Mammary epithelial cell (primary cell): ENCODE data around the gene CYP2W1.

Source experiments
- CTCF ChIP-seq, 2 donors: IDR thresholded peaks in 1 of 2; conservative IDR thresholded peaks in 1 of 2; 2 replicates each; pipeline ENCODE4 v1.5.1; 2011 to 2012; ENCODE audit warnings: inconsistent platforms in 2 of 2, low read length in 2 of 2, mild to moderate bottlenecking in 2 of 2, control low read depth in 1 of 2, low read depth in 1 of 2; ENCODE audit not compliant: insufficient read depth in 1 of 2; ENCODE audit errors: extremely low read depth in 1 of 2
- EZH2 ChIP-seq: IDR thresholded peaks from 2 replicates; pipeline ENCODE4 v1.6.1; 2012; ENCODE audit warnings: low read length, inconsistent platforms, borderline replicate concordance

DNA sequence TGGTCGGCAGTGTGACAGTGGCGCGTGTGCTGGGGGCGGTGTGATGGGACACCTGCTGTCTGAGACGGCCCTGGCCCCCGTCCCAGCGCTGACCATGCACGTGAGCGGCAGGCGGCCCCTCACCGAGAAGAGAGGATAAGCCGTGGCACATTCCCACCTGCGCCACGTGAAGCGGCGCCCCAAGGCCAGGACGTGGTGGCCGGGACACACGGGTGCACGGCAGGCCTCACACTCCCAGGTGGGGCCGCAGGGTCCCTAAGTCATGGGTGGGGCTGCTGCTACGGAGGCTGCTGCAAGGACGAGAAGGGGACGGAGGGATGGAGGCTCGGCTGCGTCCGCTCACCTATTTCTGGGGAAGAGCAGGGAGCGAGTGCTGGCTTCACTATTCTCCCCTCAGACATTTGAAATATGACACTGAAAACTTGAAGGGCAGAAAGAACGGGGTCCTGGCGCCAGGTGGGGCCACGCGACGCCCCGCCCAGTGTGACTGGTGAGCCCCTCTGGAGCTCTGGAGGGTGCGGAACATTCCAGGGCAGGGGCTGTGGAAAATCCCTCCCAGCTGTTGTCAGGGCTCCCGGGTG, 7.5 kb downstream of the CYP2W1 start:
- TF ChIP-seq CTCF (conservative IDR thresholded peaks at IDR 0.05 in 1 of 2, IDR thresholded peaks at IDR 0.05 in 1 of 2; ENCODE audit: extremely low read depth in 1 of 2, insufficient read depth in 1 of 2, low read depth in 1 of 2, low read length in 2 of 2): no peak
- TF ChIP-seq EZH2: no peak
